Measurements from ENCODE around the gene MYBPC2. TPM values are rescaled to one million over a fixed set of nuclear protein-coding genes. Genes with fewer than 3 reads are reported as not detected.

MYBPC2 gene
- total and polyA plus RNA-seq, 9 of the 15 experiments (the other 6 are each of a cell fraction or from before 2014, with no cell fraction given): 0.01 to 0.14 (median 0.04) TPM; not detected in 6

DNA sequence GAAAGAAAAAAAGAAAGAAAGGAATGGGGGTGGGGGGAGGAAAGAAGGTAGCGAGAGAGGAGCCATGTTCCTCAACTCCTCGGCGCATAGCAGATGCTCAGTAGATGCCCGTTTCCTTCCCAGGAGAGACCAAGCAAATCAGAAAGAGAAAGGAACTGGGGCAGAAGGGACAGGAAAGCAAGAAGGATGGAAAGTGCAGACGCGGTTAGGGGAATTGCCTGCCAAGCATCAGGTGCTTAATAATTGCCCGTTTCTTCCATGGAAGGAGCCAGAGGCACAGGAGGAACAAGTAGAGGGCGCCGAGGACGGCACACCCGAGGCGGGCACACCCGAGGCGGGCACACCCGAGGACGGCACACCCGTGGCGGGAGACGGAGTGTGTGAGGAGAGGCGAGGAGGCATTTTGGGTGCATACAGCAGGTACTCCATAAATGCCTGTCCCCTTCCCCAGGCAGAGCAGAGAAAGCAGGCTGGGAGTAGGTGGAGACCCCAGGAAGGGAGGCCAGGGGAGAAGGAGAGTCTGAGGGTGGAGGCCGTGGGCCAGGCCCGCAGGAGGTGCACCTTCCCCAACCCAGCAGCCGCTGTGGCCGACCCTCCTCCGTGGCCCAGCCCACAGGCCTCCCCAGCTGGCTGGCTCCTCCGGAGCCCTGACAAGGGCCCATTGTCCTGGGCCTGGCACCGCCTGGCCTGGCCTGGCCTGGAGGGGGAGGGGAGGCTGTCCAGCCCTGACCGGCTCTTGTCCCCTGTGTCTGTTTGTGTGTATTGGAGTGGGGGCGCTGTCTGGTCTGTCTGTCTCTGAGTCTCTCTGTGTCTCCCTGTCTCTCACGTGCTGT lies 63.7 kb downstream of the MYBPC2 start:
- Histone ChIP-seq H3K9me3 (replicated peaks; ENCODE audit: control insufficient read depth, insufficient read depth, low read depth, low read length) (no peaks in the 10 kb centered on the region), H3K27ac (ENCODE audit: extremely low read depth, low read depth, low read length) (no peak overlapping the region), H3K4me1 (replicated peaks in 1 of 2; ENCODE audit: control insufficient read depth in 2 of 2, insufficient read depth in 2 of 2, low read length in 2 of 2) (peaks cover 3 to 31% of the 10 kb centered on the region in 2 experiments; a peak in 4 of 5 replicates), H3K36me3 (ENCODE audit: control insufficient read depth, insufficient read depth, low read length) (no peaks in the 10 kb centered on the region), H3K9me1 (ENCODE audit: control insufficient read depth, insufficient read depth, low read length) (no peaks in the 10 kb centered on the region), H3K27me3 (ENCODE audit: control insufficient read depth in 2 of 2, insufficient read depth in 2 of 2, low read length in 2 of 2) (peaks cover 0 to 6% of the 10 kb centered on the region in 2 experiments; a peak in 1 of 5 replicates), H4K20me1 (replicated peaks; ENCODE audit: control insufficient read depth, insufficient read depth, low read length) (no peaks in the 10 kb centered on the region), H2AFZ (ENCODE audit: low read depth, low read length) (no peak overlapping the region), H3K4me2 (ENCODE audit: insufficient read depth, low read length) (no peak overlapping the region), H3K9ac (ENCODE audit: insufficient read depth in 1 of 2, low read depth in 2 of 2, low read length in 2 of 2) (no peak overlapping the region; a peak in 1 of 4 replicates), H3K79me2 (ENCODE audit: control insufficient read depth, insufficient read depth, low read length) (no peaks in the 10 kb centered on the region), H3K4me3 (no peak overlapping the region)
- ChIA-PET CTCF (ENCODE audit: low intra/inter-chr PET ratio) (no interaction called here), POLR2A (no interaction called here)
- 64% methylated on average over 16 of the region's 30 CpGs for WGBS (ENCODE audit: insufficient coverage, low coverage, missing lambda C conversion rate)
- no peak for DNase-seq (ENCODE audit: extremely low read depth in 1 of 4, low spot score in 3 of 4)
- no TSS peak for BruUV-seq (replicated peaks)
- FAIRE-seq: no peak
- in situ Hi-C loops (cut with MboI): no loop called here
- intact Hi-C loops (cut with micrococcal nuclease): no loop called here
- ATAC-seq: peak; percentile 46
- TF ChIP-seq MAFG (tag; conservative IDR thresholded peaks at IDR 0.05) (no peak), MXI1 (IDR thresholded peaks at IDR 0.05; ENCODE audit: low read depth, low read length) (no peak), GABPB1 (CRISPR knock-in tag; IDR thresholded peaks at IDR 0.05) (no peak), POLR2G (IDR thresholded peaks at IDR 0.05; ENCODE audit: low read depth, low read length) (0 out of 2 replicates have a peak, but pooled peaks have one; percentile 19), RNF2 (IDR thresholded peaks at IDR 0.05) (no peak), MEF2A (IDR thresholded peaks at IDR 0.05; ENCODE audit: control insufficient read depth, low read depth, low read length) (no peak), ZBTB11 (CRISPR knock-in tag; IDR thresholded peaks at IDR 0.05) (no peak), MCM2 (IDR thresholded peaks at IDR 0.05; ENCODE audit: low read depth) (no peak), TEAD1 (CRISPR knock-in tag; IDR thresholded peaks at IDR 0.05) (no peak), ZKSCAN8 (CRISPR knock-in tag; IDR thresholded peaks at IDR 0.05) (peak; percentile 96), MAFF (IDR thresholded peaks at IDR 0.05; ENCODE audit: low read length) (no peak)

Data from K562 (cell line).